ENCODE results near the gene FAM217B.

DNA sequence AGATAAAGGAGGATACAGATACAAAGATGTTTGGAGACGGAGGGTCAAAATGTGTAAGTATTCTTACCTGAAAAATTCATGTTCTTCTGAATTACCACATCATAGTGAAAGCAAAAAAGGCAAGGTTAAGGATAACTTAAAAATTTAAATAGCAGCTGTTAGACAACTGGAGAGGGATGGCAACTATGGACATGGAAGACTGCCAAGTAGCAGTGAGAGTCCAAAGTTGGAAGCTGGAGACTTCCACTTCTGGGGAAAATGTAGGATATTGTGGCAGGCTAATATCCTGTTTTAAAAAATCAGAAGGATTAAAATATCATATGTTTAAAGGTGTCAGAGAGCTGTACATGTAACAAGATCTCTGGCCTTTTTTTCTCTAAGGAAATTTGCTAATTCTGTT, 36.6 kb upstream of the FAM217B start:
- TF ChIP-seq POLR2A (IDR thresholded peaks at IDR 0.05): no peak
- TF ChIP-seq, protein P1, sequence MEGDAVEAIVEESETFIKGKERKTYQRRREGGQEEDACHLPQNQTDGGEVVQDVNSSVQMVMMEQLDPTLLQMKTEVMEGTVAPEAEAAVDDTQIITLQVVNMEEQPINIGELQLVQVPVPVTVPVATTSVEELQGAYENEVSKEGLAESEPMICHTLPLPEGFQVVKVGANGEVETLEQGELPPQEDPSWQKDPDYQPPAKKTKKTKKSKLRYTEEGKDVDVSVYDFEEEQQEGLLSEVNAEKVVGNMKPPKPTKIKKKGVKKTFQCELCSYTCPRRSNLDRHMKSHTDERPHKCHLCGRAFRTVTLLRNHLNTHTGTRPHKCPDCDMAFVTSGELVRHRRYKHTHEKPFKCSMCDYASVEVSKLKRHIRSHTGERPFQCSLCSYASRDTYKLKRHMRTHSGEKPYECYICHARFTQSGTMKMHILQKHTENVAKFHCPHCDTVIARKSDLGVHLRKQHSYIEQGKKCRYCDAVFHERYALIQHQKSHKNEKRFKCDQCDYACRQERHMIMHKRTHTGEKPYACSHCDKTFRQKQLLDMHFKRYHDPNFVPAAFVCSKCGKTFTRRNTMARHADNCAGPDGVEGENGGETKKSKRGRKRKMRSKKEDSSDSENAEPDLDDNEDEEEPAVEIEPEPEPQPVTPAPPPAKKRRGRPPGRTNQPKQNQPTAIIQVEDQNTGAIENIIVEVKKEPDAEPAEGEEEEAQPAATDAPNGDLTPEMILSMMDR (IDR thresholded peaks at IDR 0.05): no peak
- TF ChIP-seq EP300 (IDR thresholded peaks at IDR 0.05): no peak

Measured in sigmoid colon (tissue), 4 donors.